CD4-positive, alpha-beta T cell treated with Interferon alpha-2 for 1 hour (primary cell): ENCODE results near the gene GALE.
"Not testable (repeated sequence)": the region's sequence is repeated elsewhere in the genome, so short reads cannot be mapped to it uniquely, and the experiment has no call there.

Experiments used
- DNase-seq, 2 donors: peaks; one replicate each; pipeline ENCODE4 v3.0.0-alpha.2; 2020 to 2022

GALE gene

DNA sequence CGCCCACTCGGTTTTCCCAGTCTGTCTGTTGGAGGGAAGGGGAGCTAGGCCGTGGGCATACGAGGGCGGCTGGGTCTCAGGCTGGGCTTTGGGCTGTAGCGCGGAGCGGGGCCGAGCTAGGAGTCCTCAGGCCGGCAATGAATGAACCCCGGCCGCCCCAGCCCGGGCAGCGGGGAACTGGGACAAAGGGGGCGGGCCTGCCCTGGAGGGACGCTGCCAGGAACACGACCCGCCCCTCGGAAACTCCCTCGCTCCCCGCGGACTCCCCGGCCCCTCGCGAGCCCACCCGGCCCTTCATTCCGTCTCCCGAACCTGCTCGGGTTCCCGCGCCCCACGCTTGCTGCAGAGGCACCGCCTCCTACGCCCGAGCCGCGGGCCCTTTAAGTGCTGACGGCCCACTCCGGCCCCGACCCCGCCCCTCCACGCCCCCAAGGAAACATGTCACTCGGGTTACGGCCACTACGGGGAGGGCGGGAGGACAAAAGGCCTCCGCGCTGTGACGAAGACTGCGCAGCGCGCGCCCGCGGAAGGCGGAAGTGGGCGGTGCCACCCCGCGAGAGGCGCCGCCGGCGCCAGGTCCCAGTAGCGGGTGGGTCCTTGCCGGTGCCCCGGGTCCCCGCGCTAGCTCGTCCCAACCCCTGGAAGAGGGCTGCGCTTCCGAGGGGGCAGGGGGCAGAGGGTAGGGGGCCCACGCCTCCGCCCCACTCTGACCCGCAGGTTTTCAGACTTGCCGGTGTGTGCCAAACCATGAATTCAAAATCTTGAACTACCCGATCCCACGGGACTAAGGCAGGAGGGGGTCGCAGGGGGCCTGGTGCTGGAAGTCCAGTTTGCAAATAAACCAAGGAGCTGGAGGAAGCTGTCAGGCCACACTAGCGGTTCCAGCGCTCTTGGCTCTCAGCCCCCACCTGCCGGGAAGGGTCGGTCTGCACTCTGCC, at the start of gene GALE:
Gene GALE (minus strand): TSS at position 355 of the 938 bp plus-strand sequence. CDS start 1,747 bp downstream, outside the sequence.
- DNase-seq = peak; percentile 96 to 97

DNA sequence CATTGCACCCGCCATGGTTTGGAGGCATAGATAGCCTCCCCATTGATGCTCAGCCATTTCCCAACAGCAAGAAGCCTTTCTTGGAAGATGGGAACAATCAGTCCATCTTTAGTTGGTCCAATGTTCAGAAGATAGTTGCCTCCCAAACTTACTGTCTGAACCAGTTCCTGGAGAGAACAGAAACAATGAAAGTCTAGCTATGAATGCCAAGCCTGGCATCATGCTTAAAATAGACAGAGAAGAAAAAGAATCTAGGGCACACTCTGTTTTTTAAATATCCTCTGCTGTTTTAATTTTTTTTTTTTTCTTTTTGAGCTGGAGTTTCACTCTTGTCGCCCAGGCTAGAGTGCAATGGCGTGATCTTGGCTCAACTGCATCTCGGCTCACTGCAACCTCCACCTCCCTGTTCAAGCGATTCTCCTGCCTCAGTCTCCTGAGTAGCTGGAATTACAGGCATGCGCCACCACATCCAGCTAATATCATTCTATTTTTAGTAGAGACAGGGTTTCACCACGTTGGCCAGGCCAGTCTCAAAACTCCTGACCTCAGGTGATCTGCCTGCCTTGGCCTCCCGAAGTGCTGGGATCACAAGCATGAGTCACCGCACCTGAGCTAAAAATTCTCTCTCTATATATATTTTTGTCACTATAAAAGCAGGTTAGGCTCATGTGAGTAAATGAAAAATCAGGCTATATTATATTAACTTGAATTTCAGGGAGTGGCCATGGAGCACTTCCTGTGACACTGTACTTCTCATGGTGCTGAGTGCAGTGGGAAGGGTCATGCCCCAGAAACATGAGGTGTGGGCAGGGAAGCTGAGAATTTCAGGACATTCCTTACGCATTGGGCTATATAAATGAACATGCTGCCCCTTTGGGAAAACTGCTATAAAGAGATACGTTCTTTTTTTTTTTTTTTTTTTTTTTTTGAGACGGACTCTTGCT, 48.4 kb upstream of the GALE start:
- DNase-seq = no peak

DNA sequence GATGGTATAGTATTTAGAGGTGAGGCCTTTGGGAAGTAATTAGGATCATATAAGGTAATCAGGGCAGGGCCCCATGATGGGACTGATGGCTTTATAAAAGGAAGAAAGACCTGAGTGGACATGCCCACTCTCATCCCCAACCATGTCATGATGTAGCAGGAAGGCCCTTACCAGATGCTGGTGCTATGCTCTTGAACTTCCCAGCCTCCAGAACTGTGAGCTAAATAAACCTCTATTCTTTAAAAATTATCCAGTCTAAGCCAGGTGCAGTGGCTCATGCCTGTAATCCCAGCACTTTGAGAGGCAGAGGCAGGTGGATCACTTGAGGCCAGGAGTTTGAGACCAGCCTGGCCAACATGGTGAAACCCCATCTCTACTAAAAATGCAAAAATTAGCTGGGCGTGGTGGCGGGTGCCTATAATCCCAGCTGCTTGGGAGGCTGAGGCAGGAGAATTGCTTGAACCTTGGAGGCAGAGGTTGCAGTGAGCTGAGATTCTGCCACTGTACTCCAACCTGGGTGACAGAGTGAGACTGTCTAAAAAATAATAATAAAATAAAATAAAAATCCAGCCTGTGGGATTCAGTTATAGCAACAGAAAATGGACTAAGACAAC, 47.0 kb upstream of the GALE start:
- DNase-seq = not testable (repeated sequence)

DNA sequence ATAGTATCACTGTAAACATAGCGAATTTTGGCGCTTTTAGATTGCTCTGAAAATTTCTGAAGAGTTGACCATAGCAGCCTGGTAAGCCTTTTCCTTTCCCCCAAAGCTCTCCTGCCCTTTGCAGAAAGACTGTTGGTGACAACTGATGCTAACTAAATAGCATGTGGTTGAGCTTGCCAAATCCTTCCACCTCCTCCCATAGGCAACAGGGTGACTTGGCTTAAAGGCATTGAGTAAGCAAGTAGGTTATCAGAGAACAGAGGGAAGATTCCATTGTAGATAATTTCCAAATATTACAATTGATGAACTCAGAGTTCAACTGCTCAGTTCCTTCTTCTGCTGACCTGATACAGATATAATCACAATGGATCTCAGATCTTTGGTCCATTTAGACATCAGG, 44.6 kb upstream of the GALE start:
- DNase-seq = no peak

DNA sequence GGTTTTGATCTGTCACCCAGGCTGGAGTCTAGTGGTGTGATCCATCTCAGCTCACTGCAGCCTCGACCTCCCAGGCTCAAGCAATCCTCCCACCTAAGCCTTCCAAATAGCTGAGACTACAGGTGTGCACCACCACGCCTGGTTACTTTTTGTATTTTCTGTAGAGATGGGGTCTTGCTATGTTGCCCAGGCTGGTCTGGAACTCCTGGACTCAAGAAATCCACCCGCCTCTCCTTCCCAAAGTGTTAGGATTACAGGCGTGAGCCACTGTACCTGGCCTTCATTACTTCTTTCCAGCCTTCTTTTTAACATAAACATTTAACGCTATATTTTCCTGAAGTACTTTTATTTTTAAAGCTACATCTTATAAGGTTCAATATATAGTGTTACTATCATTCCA, 43.1 kb upstream of the GALE start:
- DNase-seq = no peak

DNA sequence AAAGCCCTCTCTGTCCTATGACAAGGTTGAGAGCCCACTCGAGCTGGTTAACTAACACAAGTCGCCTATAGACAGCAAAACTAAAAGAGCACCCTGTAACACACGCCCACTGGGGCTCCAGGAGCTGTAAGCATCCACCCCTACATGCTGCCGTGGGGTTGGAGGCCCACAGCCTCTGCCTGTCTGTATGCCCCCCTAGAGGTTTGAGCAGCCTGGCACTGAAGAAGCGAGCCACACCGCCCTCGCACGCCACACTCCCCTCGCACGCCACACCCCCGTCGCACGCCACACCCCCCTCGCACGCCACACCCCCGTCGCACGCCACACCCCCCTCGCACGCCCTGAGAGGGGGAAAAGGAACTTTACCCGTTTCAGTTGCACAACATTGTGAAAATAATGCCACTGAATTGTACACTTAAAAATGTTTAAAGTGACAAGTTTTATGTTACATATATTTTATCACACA, 37.9 kb upstream of the GALE start:
- peak; percentile 77 to 81 for DNase-seq

DNA sequence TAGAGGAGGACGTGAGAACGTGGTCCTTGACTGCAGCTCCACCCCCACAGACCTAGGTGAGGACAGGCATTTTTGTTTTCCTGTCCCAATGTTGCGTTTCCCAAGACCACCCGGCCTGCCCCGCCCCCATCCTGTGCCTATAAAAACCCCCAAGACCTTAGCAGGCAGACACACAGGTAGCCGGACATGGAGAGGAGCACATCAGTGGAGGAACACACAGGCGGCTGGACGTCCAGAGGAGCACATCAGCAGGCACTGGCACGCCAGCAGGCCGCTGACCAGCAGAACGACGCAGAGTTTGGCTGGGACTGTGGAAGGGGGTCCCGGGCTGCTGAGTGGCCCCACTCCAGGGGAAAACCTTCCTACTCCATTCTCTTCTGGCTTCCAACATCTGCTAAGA, 37.4 kb upstream of the GALE start:
- DNase-seq = no peak

DNA sequence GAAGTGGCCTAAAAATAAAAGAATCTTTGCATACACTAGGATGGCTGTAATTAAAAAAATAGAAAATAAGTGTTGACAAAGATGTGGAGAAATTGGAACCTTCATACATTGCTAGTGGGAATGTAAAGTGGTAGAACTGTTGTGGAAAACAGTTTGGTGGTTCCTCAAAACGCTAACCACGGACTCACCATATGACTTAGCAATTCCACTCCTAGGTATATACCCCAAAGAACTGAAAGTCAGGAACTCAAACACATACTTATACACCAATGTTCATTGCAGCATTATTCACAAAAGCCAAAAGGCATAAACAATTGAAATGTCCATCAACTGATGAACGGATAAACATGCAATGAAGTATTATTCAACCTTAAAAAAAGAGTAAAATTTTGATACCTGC, 35.5 kb upstream of the GALE start:
- no peak for DNase-seq

DNA sequence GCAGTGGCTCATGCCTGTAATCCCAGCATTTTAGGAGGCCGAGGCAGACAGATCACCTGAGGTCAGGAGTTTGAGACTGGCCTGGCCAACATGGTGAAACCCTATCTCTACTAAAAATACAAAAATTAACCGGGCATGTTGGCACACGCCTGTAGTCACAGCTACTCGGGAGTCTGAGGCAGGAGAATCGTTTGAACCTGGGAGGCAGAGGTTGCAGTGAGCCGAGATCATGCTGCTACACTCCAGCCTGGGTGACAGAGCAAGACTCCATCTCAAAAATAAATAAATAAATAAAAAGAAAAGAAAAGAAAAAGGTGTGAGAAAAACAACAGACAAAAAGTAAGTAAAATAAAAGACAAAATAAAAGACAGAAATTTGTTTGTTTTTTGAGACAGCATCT, 33.6 kb upstream of the GALE start:
- not testable (repeated sequence) for DNase-seq

DNA sequence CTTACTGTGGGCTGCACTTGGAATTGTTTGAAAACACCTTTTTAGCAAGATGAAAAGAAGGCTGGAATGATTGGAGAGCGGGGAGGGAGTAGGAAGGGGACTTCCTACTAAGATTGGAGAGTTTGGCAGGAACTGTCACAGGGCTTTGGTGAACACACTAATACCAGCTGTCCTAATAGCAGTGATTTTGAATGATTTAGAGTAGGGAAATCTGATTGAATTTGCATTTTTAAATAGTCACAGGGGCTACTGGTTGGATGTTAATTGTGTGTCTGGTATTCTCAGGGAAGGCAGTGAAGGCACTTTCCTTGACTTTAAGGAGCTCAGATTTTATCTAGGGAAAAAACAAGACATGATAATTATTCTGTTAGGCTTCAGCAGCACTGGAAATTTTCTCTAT, 27.2 kb upstream of the GALE start:
- no peak for DNase-seq

DNA sequence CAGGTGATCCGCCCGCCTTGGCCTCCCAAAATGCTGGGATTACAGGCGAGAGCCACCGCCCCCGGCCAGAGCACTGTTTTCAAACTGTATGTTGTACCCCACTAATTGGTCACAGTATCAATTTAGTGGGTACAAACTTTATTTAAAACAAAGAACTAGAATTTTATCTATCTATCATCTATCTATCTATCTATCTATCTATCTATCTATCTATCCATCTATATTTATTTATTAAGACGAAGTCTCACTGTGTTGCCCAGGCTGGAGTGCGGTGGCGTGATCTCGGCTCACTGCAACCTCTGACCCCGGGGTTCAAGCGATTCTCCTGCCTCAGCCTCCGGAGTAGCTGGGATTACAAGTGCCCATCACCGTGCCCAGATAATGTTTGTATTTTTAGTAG, 26.0 kb upstream of the GALE start:
- not testable (repeated sequence) for DNase-seq

DNA sequence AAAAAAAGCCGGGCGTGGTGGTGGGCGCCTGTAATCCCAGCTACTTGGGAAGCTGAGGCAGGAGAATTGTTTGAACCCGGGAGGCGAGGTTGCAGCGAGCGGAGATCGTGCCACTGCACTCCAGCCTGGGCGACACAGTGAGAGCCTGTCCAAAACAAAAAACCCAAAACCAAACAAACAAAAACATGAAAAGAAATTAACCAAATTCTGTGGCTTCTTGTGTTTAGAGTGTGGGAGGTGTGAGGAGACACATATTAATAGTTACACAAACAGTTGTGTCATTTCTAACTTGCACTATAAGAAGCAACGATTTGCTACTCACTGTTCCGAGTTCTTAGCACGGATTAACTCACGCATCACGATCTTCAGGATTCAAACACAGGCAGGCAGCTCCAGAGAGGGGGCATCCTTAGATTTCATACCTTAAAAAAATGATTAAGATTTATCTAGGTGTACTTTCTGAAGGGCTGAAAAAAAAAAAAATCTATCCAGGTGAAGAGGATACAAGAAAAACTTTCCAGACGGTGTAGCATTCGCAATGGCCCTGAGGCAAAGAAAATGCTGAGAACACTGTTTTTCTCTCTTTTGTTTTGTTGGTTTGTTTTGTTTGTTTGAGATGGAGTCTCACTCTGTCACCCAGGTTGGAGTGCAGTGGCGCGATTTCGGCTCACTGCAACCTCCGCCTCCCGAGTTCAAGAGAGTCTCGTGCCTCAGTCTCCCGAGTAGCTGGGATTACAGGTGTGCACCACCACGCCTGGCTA, 25.4 kb upstream of the GALE start:
- peak in 1 of 2 donors; percentile 29 for DNase-seq

DNA sequence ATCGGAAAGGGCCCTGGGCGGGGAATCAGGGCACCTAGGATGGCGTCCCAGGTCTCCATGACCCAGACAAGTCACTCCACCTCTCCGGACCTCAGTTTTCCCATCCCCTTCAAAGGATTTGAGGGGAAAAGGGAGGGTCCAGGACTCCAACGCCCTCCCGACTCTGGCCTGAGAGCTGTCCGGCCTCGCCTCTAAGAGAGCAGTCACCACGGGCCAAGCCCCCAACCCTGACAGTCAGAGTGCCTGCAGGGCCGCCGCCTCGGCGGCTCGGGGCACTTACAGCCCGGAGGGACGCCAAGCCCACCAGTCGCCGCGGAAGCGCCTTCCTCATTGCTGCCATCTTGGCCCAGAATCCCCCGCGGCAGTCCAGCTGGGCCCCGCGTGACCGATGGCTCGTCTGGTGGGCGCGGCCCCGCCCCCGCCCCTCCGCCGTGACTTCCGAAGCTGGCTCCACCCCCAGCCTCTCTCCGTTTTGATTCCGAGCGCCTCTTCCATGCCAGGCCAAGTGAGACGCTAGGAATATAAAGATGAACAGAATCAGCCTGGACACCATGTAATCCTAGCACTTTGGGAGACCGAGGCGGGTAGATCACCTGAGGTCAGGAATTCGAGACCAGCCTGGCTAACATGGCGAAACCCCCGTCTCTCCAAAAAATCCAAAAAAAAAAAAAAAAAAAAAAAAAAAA, 24.7 kb upstream of the GALE start, which contains the start of gene HMGCL:
Gene HMGCL (minus strand): TSS at position 354 of the 686 bp plus-strand sequence. CDS start 14 bp downstream, at position 340.
- DNase-seq = peak; percentile 86 to 89

DNA sequence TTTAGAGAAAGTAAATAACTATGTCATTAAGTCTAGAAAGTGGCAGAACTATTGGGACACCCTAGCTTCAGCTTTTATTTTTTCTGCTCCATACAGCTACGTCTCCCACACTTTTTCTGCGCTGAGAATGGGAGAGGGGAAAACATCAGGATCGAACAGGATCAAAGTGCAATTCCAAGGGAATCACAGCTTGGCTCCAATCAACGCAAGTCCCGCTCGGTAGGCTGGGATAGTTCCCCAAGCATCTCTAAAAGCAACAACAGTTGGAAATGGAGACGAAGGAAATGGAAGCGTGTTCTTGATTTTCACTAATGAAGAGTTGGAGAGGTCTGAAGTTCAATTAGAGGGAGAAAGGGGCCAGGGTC, 24.1 kb upstream of the GALE start:
- no peak for DNase-seq

DNA sequence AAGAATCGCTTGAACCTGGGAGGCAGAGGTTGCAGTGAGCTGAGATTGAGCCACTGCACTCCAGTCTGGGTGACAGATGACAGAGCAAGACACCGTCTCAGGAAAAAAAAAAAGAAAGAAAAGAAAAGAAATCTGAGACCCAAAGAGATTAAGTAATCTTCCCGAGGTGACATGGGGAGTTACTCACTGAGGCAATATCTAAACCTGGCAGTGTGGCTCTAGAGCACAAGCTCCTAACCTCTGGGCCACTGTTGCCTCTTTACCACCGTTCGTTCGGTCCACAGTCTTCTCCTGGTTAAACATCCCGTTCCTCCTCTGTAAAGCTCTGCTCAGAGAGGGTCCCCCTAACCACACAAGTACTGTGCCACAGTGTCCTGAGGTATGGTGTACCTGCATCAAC, 23.2 kb upstream of the GALE start:
- no peak for DNase-seq

DNA sequence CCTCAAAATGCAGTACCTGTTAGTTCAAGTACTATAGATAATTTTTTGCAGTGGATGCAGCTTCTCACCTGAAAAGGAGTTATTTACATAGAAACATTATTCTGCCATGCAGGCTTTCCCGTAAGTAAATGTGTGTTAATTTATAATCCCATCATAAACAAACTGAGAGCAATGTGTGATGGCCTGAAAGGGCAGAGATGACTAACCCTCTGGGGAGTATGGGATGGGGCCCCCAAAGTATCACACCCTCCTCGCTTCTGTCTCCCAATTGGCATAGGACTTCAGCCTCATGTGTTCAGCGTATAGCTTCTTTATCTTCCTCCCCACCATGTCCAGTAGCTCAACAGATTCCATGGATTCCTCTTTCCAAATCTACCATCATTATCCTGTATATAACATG, 17.1 kb upstream of the GALE start:
- no peak for DNase-seq

DNA sequence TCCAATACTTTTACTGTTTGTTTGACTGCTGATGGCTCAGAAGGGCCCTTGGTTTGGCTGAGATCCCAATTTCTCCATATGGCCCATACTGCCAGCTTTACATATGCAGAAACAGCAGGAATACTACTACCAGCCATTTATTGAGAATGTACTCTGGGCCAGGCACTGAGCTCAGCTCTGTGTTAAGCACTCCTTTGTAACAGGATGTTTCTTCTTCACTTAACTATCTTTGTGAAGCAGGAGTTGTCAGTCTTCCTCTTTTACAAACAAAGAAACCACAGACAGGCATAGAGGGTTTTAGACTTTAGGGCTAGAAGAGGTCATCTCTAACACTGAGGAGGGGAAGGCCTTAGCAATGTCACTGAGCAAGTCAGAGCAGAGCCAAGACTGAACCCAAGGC, 16.4 kb upstream of the GALE start:
- DNase-seq = no peak

DNA sequence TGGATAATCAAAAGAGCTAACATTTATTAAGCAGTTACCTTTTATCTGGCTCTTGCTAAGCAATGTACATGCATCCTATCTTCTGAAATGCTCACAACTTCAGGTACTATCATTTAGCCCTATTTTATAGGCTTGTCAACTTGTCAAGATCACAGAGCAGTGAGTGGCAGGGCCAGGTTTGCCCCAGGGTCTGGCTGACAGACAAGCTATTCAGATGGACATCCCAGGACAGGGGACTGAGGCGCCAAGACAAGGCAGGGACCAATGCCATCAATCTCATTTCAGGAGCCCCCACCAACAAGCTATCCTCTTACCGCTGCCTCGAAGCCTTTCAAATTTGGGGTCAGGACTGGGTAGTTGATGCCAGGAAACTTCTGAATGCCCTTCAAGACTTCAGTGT, 15.8 kb upstream of the GALE start:
- no peak for DNase-seq

DNA sequence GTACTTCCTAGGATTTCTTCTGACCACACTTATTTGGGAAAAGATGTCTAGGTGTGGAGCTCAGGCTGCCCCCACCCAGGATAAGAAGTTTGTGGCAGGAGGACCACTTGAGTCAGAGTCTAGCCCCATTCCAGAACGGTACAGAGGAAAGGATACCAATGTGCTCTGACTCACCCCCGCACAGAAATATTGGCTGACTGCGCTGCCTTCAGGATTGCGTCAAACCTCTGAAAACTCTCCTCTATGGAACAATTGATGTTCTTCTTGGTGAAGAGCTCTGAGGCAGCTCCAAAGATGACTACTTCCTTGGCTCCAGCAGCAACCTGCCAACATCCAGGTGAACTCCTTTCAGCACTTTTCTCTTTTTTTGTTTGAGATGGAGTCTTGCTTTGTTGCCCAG, 13.5 kb upstream of the GALE start:
- DNase-seq = no peak

DNA sequence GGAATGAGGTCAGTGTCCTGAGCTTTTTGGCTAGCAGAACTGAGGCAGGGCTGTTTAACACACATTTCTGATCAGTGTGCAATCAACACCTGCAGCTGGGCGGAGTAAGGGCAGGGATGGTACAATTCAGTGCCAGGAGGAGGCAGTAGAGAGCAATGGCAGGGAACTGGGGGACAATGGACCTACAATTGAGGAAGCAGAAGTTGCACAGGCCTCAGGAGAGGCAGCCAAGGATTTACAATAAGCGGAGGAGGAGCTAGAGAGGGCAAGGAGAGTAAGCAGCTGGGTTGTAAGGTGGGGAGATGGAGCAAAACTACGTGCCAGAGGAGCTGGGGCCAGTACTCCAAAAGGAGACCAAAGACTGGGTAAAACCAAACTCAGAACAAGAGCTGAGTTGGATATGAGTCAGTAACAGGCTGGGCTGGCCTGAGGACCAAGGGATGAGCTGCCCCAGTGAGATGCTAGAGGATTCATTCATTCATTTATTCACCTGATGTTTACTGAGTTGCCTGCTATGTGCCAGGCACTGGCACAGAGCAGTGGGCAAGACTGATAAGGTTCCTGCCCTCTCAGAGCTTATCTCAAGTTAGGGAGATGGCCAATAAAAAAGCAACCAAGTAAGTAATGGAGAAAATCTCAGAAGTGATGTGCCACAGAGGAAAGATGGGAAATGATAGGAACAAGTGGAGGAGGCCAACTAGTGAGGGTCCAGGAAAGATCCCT, 10.4 kb upstream of the GALE start:
- peak; percentile 72 to 74 for DNase-seq

DNA sequence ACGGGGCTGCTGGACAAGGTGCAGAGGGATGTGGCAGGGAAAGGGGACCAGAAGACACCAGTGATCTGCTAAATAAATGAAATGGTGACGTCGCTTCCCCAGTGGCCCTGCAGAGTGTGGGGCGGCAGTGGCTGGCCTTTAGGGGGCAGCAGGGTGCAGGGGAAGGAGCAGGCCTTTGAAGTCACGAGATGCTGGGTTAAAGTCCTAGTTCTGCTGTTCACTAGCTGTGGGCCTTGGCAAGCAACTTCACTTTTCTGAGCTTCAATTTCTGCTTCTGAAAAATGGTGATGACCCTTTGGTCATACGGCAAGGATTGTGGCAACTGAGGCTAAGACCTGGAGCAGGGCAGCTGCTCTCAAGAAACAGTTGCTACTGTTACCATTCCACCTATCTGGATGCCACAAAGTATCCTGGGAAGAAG, 9.2 kb upstream of the GALE start:
- DNase-seq = peak; percentile 86 to 88
